ENCODE measurements around the gene WNK2.
"Not testable (repeated sequence)": the region's sequence is repeated elsewhere in the genome, so short reads cannot be mapped to it uniquely, and the experiment has no call there.

The WNK2 gene

GRCh38 chr9:93336720-93337119 is 152.8 kb downstream of the WNK2 start:
- DNase-seq (ENCODE audit: low spot score): no peak

- DNase-seq (ENCODE audit: low spot score): not testable (repeated sequence)
Observed at GRCh38 chr9:93338196-93338595, 154.3 kb downstream of the WNK2 start.

- DNase-seq (ENCODE audit: low spot score): no peak
Observed at GRCh38 chr9:93340091-93340490, 156.2 kb downstream of the WNK2 start.

- not testable (repeated sequence) for DNase-seq (ENCODE audit: low spot score)
Observed at GRCh38 chr9:93341820-93342219, 157.9 kb downstream of the WNK2 start.

GRCh38 chr9:93342428-93342827 is 158.5 kb downstream of the WNK2 start:
- DNase-seq (ENCODE audit: low spot score): not testable (repeated sequence)

- DNase-seq (ENCODE audit: low spot score): no peak
Observed at GRCh38 chr9:93343663-93344062, 159.7 kb downstream of the WNK2 start.

- DNase-seq (ENCODE audit: low spot score): no peak
Observed at GRCh38 chr9:93345643-93346230, 161.8 kb downstream of the WNK2 start.

GRCh38 chr9:93346231-93347112 is 162.5 kb downstream of the WNK2 start:
- DNase-seq (ENCODE audit: low spot score): no peak

GRCh38 chr9:93347371-93347975 is 163.5 kb downstream of the WNK2 start:
- not testable (repeated sequence) for DNase-seq (ENCODE audit: low spot score)

GRCh38 chr9:93353413-93354310 is 169.7 kb downstream of the WNK2 start:
- DNase-seq (ENCODE audit: low spot score): not testable (repeated sequence)

GRCh38 chr9:93354451-93354850 is 170.5 kb downstream of the WNK2 start:
- DNase-seq (ENCODE audit: low spot score): no peak

GRCh38 chr9:93355827-93356226 is 171.9 kb downstream of the WNK2 start:
- DNase-seq (ENCODE audit: low spot score): no peak

GRCh38 chr9:93357649-93358048 is 173.7 kb downstream of the WNK2 start:
- no peak for DNase-seq (ENCODE audit: low spot score)

GRCh38 chr9:93359907-93360306 is 176.0 kb downstream of the WNK2 start:
- DNase-seq (ENCODE audit: low spot score): not testable (repeated sequence)

- no peak for DNase-seq (ENCODE audit: low spot score)
Observed at GRCh38 chr9:93361995-93362394, 178.1 kb downstream of the WNK2 start.

- no peak for DNase-seq (ENCODE audit: low spot score)
Observed at GRCh38 chr9:93364734-93365426, 180.9 kb downstream of the WNK2 start.

GRCh38 chr9:93365427-93366118 is 181.6 kb downstream of the WNK2 start:
- DNase-seq (ENCODE audit: low spot score): no peak

- DNase-seq (ENCODE audit: low spot score): no peak
Observed at GRCh38 chr9:93366119-93366447, 182.1 kb downstream of the WNK2 start.

- DNase-seq (ENCODE audit: low spot score): not testable (repeated sequence)
Observed at GRCh38 chr9:93366486-93366885, 182.5 kb downstream of the WNK2 start.

- no peak for DNase-seq (ENCODE audit: low spot score)
Observed at GRCh38 chr9:93368437-93368836, 184.5 kb downstream of the WNK2 start.

GRCh38 chr9:93369686-93370085 is 185.7 kb downstream of the WNK2 start:
- no peak for DNase-seq (ENCODE audit: low spot score)

Measured in HuH-7 (cell line).